HG02798 (cell line): ENCODE data around the gene CDC6.

Experiments used
- ATAC-seq: cut with Tn5 transposase; IDR thresholded peaks from one replicate; pipeline ENCODE4 v1.9.1; 2021; ENCODE audit warnings: mild to moderate bottlenecking; ENCODE audit not compliant: unreplicated experiment, poor library complexity

CDC6 gene

DNA sequence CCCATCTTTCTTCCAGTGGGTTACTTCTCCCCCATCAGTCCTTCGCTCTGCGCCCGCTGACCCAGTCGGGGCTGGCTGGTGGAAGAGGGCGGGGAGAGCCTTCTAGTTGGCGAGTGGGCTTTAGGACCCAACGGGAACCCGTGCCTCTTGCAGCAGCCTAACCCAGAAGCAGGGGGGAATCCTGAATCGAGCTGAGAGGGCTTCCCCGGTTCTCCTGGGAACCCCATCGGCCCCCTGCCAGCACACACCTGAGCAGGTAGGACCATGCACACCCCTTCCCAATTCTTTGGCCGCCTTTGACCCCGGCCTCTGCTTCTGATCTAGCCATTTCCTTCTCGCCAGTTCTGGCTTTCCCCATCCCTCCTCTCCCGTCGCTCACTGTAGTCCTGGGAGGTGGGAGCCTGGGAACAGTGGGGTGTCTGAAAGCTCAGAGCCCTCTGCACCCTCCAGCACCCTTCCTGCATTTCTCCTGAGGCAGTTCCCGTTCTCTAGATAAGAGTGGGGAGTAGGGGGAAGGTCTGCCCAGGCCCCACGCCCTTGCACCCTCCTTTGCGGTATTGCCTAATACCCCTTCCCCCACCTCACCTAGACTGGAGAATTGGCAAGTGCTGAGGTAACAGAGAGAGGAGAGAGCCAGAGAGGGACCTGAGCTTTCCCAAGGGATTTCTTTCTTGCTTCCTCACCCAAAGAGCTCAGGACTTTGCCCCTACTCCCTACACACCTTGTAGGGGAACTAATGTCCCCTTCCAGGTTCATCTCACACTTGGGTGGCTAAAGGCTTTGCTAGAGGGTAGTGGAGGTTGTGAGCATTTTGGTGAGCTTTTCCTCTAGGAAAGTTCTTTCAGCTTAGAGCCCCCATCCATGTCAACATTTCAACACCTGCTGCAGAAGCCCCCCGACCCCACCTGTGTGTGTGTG, 21.6 kb downstream of the CDC6 start, which contains the start of gene RARA:
TSS of gene RARA (plus strand) at position 150 of the 918 bp plus-strand sequence. CDS start 22,039 bp downstream, outside the sequence.
- no peak for ATAC-seq

DNA sequence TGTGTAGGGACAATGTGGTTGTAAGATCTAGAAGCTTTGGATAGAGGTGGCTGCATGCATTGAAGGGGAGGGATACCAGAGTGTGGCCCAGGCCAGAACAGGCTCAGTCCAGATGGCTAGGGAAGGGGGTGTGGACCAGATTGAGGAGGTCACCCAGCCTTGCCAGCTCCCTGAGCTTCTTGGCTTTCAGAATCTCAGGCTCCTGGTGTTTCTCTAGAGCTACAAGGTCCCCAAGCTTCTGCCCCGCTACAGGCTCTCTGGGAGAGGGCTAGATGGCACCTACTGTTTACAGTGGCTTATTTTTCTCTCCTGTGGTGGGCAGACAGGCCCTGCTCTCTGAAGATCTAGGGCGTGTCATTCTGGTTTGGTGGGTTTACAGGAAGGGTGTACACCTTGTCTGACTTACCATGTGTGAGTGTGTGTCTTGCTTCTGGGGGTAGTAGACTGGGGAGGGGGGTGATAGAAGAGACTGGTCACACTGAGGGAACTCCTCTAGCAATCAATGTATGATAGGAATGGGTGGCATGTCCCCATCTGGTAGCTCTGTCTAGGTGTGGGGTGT, 22.4 kb downstream of the CDC6 start:
- ATAC-seq, result no peak

DNA sequence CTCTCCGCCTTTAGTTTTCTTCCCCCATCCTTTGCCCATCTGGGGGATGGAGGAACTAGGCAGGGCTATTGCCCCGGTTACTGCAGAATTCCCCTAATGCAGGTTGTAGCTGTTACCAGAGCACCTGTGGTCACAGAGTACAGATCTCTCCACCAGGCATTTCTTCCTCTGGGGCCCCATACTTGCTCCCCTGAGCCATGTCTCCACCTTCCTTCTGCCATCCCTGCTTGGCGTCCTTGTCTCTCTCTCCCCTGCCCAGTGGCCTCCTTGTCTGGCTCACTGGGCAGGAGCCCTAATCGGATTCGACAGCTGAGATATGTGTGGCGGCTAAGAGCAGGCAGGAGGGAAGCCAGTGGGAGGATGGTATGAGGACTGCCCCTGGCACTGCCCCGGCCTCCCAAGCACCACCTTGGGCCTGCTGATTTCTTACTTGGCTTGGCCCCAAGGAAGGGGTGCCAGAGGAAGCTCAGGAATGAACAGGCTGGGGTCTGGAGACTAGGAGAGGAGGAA, 23.3 kb downstream of the CDC6 start:
- ATAC-seq, result no peak

DNA sequence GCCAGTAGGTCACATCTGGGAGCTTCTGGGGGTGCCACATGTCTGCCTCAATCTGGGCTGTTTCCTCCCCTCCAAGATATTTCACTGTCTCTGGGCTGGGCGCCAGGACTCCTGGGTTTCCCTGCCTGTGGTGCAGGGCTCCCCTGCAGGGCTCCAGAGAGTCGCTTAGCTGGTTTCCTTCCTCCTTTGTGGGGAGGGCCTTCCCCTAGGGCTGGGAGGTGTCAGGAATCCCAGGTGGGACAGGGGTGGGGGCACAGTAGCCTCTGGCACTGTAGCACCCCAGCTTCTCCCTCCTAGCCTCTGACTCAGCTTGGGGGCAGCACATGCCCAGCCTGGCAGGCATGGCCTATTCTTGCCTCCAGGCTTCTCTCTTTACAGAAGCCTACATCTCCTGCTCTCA, 23.9 kb downstream of the CDC6 start:
- ATAC-seq, result no peak

DNA sequence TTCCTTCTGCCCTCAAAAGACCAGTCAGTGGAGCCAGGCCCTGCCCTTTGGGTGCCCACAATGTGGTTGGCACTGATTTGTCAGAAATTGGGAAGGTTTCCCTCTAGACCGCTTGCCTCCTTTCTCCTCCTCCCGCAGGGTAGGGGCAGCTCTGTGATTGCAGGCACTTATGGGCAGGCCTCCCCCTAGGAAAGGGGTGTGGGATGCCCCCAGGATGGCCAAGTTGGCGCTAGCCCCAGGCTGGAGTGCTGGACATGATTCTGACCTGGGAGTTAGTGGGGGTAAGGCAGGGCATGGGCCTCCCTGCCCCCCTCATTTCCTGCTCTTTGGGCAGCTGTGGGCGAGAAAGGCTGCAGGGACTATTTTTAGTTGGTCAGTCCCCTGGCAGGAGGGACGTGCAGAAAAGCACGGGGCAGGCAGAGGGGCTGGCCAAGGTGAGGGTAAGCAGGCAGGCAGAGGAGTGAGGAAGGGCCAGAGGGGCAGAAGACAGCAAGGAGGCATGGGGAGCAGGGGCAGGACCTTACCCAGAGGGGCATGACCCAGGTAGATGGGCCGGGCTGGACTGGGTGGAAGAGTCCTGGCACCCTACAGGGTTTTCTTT, 24.6 kb downstream of the CDC6 start:
- ATAC-seq, result no peak

DNA sequence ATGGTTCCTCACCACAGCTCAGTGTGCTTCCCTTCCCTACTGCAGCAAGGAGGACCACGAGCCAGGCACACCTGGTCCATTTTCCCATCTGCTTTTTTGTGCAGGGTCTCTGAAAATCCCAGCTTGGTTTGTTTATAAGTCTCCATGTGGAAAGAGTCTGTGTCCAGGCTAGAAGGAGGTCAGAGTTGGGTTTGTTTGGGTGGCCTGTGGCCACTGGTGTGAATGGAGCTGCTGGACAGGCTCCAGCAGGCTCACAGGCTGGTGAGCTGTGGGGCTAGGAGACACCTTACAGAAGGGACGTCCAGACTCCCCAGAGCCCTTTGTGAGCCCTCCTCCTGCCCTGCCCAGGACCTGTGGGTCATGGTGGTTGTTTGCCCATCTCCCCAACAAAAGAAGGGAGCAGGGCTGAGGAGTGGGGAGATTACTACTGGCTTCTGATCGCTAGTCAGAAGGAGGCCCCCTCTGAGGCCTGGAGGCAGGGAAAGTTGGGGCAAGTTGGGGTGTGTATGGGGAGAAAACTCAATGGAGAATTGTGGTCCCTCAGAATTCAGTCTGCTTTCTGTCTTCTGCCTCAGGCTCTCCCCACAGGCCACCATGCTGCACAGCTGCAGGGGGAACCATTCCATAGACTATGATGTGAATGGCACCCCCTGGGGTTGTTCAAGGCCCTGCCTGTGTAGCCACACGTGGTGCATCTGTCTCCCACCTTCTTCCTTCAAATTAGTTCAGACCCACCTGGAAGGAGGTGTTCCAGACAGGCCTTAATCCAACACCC, 25.4 kb downstream of the CDC6 start:
- ATAC-seq, result no peak

DNA sequence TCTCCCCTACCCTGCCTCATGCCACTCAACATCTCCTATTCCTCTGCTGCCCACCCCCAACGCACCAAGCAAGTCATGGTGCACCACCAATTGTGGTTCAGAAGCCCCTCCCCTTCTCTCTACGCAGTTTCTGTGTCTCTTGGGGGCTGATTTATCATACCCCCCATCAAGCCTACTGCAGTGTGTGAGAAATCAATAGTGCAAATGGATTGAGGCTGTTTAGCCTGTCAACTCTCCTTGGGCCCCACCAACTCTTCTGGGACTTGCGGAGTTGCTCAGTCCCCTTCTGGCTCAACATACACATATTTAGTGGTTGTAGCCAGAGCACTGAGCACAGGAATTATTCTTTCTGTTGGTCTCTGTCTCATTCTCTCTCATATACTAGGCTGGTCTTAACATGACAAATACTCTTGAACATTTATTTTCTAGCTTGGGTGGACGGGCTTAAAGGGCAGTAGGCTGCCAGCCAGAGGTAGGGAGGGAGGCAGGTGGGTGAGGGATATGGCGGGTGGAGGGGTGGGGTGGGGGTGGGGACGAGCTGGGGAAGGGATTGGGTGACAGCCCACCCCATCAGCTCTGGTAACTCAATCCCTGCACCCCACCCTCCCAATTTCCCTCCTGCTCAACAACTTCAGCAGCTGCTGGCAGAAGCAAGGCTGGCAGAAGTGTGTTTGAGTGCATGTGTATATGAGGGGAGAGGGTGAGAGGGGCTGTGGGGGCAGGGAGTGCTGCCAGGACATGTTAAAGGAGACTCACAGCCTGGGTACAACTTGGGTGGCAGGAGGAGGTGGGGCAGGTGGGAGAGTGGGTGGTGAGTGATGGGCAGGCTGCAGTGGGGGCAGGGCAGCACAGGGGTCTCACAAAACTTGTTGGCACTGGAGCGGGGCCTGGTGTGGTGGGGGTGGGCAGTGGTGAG, 26.2 kb downstream of the CDC6 start:
- ATAC-seq, result no peak

DNA sequence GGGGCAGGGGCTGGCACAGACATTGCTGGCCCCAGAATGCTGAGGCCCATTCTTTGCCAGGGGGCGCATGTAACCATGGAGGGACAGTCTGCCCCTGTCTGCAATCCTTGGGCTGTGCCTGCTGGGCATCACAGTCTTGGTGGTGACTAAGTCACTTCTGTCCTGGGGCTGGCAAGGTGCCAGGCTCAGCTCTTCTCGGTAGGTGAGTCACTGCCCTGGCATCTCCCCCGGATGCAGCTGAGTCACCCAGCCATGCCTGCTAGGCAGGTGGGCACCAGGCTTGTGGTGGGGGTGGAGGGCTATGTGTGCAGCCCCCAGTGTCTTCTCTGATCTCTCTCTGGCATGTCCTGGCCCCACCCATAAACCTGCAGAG, 26.9 kb downstream of the CDC6 start:
- no peak for ATAC-seq

DNA sequence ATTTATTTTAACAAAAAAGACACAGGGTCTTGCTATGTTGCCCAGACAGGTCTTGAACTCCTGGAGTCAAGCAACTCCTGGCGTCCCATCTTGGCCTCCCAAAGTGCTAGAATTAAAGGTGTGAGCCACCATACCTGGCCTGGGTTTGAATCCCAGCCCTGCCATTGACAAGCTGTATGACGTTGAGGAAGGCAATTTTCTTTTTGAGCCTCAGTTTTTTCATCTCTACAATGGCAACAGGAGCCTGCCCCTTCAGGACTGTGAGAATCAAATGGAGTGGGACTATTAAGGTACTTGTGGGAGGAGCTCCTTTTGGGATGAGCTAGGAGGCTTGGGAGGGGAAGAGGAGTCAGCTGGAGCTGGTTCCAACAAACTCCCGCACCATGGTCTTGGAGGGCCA, 27.5 kb downstream of the CDC6 start:
- no peak for ATAC-seq

DNA sequence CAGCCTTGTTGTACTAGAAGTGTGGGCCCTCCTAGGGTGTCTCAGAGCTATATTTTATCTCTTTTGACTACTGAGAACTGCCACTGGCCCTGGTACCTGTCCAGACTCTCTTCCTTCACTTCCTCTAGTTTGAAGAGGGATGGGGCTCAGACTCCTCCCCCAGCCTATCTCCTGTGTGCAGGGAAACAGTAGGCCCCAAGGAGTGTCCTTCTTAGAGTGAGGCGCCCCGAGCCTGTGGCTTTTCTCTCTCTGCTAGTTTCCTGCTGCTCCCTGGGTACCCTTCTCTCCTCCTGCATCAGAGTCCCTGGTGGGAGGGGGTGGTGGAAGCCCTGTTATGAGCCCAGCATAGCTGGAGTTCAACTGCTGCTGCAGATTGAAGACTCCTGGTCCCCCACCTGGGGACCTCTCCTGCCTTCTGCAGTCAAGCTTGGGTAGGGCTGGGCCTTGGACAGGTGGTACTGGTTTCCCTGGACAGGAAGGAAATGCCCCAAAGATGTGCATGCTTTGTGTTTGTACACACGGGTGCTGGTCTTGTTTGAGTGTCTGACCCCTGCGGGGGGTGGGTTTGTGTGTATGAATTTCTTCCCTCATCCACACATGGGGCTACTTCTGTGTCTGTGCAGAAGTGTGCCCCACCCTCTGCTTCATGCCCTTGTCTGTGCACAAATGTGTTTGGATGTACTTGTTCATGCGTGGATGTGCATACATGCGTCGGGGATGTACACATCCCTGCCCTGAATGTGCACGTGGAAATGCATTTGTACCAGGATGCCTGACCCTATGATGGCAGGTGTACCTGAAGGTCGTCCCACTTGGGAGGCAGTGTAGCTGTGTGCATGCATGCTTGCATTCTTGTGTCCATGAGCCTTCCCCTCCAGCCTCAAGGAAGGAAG, 28.2 kb downstream of the CDC6 start:
- no peak for ATAC-seq

DNA sequence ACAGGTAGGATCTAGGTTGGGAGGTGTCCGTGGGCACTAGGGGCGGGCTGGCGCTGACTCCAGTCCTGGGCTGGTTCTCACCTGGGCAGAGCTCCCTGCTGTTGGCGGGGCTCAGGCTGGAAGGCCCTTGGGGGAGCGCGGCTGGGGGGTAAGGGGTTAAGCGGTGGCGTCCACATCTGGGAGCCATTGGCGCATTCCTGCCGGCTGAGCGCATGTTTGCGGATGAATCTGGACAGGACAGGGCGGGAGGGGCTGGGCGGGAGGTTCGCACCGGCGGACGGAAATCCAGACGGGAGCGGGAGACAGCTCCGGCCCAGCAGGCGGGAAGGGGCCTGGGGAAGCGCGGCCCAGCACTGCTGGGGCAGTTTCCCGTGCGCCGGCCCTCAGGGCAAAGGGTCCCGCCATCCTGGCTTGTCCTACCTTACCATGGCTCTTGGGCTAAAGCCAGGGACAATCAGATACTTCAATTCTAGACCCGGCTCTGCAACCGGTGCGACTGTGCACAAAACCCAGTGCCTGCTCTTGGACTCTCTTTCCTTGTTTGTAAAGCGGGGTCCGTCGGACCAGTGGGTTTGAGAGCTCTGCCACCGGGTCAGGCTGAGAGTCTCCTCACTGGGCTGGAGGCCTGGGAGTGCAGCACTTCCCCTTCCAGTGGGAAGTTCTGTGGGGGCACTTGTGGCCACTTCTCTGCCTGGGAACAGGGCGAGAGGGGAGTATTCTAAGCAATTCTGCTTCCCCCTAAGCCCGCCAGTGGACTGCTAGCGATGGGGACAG, 29.1 kb downstream of the CDC6 start:
- ATAC-seq, result no peak

DNA sequence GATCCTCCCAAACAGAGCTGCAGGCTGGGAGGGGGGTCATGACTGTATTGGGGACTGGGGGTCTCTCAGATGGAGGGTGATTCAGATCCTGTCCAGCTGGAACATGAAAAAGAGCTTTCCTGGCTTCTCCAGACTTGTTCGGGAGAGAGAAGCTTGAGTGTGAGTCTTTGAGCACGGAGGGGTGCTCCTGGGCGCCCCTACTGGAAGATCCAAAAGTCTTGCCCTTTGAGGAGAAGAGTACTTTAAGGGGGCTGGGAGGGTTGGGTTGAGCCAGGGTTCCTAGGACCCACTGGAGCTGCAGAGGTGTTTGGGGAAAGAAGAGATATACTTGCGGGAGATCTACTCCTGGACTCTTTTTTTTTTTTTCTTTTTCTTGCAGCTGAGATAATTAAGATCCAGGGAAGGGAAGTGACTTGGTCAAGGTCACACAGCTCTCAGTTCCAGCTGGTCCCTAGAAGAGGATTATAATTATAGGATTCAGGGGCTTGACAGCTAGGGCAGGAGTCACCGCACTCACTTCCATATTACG, 29.7 kb downstream of the CDC6 start:
- no peak for ATAC-seq

DNA sequence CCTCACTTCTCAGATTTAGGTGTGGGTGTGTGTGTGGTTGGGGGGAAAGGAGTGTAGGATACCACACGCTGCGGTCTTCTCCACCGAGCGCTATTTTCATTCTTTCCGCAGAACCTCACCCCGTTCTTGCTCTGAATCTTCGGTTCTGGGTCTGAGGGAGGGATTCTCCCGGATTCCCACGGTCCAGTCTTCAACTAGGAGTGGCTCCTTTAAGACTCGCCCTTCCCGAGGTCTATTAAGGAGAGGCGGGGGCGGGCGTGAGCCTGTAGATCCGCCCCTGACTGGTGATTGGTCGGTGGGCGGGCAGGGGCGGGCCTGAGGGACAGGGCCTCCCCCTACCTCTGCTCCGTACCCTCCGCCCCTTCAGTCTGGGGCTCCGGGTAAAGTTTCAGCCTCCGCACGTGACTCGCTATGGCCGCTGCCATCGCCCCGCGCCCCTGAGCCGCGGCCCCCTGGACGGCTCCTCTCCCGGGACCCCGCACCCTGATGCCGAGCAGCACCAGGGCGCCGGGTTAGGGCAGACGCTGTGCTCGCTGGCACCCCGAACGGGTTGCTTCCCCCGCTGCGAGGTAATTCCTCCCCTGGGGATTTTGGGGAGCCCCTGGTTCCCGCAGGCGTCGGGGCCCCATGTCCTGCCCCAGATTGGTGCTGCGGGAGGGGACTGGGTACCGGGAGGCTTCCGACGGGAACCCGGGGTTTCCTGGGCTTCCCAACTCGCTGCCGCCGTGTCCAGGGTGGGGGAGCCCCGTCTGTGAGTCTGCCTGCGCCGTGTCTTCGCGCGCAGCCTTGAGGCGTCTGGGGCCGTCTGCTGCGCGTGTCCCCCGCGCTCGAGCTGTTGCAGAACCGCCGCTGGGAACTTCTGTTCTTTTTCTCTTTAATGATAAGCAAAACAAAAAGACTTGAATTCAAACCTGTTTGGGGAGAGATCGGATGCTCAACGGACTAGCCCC, 30.5 kb downstream of the CDC6 start:
- ATAC-seq, result peak; percentile 74

DNA sequence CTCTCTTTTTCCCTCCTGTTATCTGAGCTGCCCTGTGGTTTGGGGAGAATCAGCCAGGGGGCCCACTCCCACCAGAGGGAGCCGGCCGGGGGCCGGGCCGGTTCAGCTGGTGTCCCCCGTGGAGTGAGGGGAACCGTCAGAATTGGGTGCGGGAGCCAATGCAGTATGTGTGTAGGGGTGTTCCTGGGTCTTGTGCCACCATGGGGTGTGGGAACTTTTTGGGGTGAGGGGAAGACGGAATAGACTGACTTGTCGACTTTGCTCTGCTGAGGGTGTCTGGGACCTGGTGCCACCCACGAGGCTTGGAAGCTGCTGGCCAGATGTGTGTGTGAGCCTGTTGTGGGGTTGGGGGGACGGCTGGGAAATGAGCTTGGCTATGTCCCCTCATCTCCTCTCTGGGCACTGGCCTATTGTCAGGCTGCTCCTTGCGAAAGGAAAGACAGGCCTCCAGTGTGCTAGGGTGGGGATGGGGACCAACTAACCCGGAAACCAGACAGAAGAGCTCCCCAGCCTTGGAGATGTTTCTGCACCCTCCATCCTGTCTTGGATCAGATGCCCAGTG, 31.2 kb downstream of the CDC6 start:
- no peak for ATAC-seq

DNA sequence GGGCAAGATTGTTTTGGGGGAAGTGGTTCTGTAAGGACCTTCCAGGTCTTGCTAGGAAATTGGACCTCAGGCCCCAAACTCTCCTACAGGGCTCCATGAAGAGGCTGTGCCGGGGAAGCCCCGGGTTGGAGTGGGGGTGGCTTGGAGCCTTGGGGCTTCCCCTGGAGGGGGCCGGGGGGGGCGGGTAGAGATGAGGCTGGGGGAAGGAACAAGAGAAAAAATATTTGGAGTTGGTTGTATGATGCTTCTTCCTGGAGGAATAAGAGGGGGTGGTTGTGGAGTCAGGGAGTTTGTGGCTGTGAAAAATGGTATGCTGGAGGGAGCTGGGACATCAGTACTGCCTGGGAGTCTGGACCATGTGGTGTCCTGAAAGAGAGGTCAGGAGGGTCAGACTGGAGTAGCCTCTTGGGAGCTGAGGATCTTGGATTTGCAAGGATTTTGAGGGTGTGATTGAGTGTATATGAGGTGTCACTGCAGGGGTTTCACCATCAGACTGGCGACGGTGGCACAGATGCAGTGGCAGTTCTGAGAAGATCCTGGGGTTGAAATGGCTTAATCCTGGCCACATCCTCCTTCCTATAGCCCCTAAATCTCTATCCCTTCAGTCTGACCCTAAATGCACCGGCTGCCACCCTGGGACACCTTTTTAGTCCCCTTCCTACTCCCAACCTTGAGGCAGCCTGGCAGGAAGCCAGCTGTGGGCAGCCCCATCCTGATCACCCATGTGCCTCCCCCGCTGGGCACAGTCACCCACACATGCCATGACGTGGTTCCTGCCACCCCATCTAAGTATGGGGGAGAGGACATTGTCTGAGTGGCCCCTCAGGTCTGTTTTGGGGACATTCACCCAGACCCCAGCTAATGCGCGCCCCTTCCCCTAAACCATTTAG, 32.2 kb downstream of the CDC6 start:
- no peak for ATAC-seq
